GM12872 (cell line): ENCODE measurements around the gene LTA.

Experiments used
- CTCF ChIP-seq: IDR thresholded peaks from 3 replicates; pipeline ENCODE4 v1.5.1; 2011; ENCODE audit warnings: low read depth, mild to moderate bottlenecking, low read length, moderate library complexity; ENCODE audit not compliant: insufficient read depth

The LTA gene

GRCh38 chr6:31587791-31588777 lies 16.0 kb downstream of the LTA start:
- TF ChIP-seq CTCF, result no peak

DNA sequence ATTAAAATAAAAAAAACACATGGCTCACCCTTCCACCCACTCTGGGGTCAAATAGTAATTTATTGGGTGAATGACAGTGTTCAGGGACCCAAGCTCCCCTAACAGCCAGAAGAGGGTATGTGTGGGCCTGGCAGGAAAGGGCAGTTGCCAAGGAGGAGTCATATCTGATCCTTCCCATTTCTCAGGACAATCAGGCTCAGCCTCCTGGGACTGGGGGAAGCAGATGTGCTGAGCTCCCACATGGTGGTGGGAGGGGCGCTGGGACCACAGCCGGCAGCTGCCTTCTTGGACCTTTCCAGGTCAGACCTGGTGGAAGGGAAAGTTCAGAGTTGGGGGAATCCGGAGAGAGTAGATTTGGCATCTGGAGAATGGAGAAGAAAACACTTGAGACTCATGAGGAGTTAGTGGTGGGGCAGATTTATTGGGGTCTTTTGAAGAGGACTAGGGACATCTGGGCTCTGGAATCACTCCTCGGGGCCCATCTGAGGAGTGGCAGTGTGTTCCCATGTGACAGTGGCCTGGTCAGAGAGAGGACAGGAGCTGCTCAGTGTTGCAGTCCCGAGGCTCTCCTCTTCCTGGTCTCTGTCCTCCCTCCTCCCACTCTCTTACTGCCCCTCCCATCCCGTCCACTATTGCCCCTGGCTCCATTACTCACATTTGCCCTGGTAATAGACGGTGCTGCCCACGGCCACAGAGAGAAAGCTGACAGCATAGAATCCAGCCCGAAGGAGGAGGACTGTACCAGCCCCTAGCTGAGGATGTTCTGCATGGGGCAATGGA lies 17.0 kb downstream of the LTA start:
- no peak for TF ChIP-seq CTCF

DNA sequence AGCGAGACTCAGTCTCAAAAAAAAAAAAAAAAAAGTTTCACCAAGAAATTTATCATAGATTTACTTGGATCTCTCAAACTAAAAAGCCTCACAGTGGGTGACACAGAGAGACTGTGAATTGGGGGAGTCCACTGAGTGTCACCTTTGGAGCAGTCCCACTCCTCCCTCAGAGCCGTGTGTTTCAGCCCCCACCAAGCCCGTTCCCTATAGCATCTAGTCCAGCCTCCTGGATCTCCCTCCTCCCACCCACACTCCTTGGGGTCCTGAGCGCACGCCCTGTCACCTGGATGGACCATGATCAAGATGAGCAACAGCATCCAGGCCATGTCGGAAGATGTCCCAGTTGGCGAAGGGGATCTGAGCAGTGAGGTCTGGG lies 20.3 kb downstream of the LTA start:
- TF ChIP-seq CTCF, result no peak

- TF ChIP-seq CTCF, result peak; percentile 64
These were observed 24.9 kb downstream of the LTA start for GRCh38 chr6:31597006-31597405.

- no peak for TF ChIP-seq CTCF
These were observed 35.2 kb downstream of the LTA start for GRCh38 chr6:31607317-31607716.

GRCh38 chr6:31609519-31610406 lies 37.7 kb downstream of the LTA start:
- no peak for TF ChIP-seq CTCF
